Measurements from ENCODE around the gene IFFO2. TPM values are rescaled to one million over a fixed set of nuclear protein-coding genes. Genes with fewer than 3 reads are reported as not detected.
A peak's percentile ranks its signal among the peaks of the same experiment; 100 is the strongest.

IFFO2 gene
- total and polyA plus RNA-seq, 2 of the 13 experiments (the other 11 are each of a cell fraction or from before 2014, with no cell fraction given), result 7.3 to 16.7 TPM

GRCh38 chr1:18957136-18957521 is 653 bp upstream of the IFFO2 start (continued):
- TF ChIP-seq ZNF639 (CRISPR knock-in tag; conservative IDR thresholded peaks at IDR 0.05) (no peak), EEA1 (CRISPR knock-in tag; IDR thresholded peaks at IDR 0.05; ENCODE audit: borderline replicate concordance) (0 out of 2 replicates have a peak, but pooled peaks have one; percentile 50), TSC22D2 (CRISPR knock-in tag; IDR thresholded peaks at IDR 0.05; ENCODE audit: borderline replicate concordance) (no peak), KDM1A (CRISPR knock-in tag; IDR thresholded peaks at IDR 0.05) (no peak), ZKSCAN5 (CRISPR knock-in tag; IDR thresholded peaks at IDR 0.05) (no peak), ZNF839 (CRISPR knock-in tag; IDR thresholded peaks at IDR 0.05; ENCODE audit: borderline replicate concordance) (no peak)

- DNase-seq (ENCODE audit: low spot score), result no peak
- 0% methylated on average over 4 of the region's 90 CpGs for WGBS (ENCODE audit: low lambda C conversion rate)
- Histone ChIP-seq H4K20me1 (ENCODE audit: insufficient read depth, low read length) (peaks cover 19% of the 10 kb centered on the region), H3K9me3 (ENCODE audit: low read length) (no peaks in the 10 kb centered on the region), H3K36me3 (replicated peaks in 1 of 2; ENCODE audit: control insufficient read depth in 1 of 2, insufficient read depth in 2 of 2, low read length in 2 of 2) (no peaks in the 10 kb centered on the region), H3K79me2 (ENCODE audit: insufficient read depth, low read length) (peaks cover 50% of the 10 kb centered on the region), H3K4me1 (ENCODE audit: insufficient read depth, low read length) (peaks cover 75% of the 10 kb centered on the region), H2AFZ (ENCODE audit: low read length) (no peak overlapping the region), H3K27me3 (ENCODE audit: control insufficient read depth in 1 of 2, insufficient read depth in 2 of 2, low read length in 2 of 2) (0 out of 5 replicates have a peak, but pooled peaks cover 0 to 3% of the 10 kb centered on the region in 2 experiments), H3K4me3 (replicated peaks in 1 of 3; ENCODE audit: insufficient read depth in 1 of 3, low read depth in 2 of 3, low read length in 3 of 3) (peak overlapping the region; percentile 82 to 89 (median 82)), H3K9ac (ENCODE audit: insufficient read depth, low read depth, low read length) (peak overlapping the region; percentile 72), H3K27ac (ENCODE audit: extremely low read length, insufficient read depth, low read length) (peak overlapping the region; percentile 47), H3K4me2 (ENCODE audit: low read depth, low read length) (peak overlapping the region; percentile 87)
- no peak for FAIRE-seq
- ChIA-PET CTCF (ENCODE audit: low intra/inter-chr PET ratio, low total read pairs) (no interaction called here), POLR2A (interaction anchor here (1.3 to 6.1 kb wide), 3 partner anchors 19 to 55 kb away, joined by 3 to 37 read pairs (median 4); no protein-coding TSS in a partner anchor)
- intact Hi-C loops (cut with micrococcal nuclease; ENCODE audit: unreplicated experiment), result no loop called here
- peak; percentile 53 for ATAC-seq
- in situ Hi-C loops (cut with HindIII; ENCODE audit: extremely low pct_ligation_motif_present, low pct_unique_long_range_greater_than_20kb), result loop anchor here (5.0 kb wide), 1 partner anchor 52 kb away; no protein-coding TSS in a partner anchor
- BruUV-seq (replicated peaks), result no TSS peak
- no peak for TF ChIP-seq NFE2L1 (CRISPR knock-in tag; IDR thresholded peaks at IDR 0.05; ENCODE audit: borderline replicate concordance)
- no peak for TF ChIP-seq TOPORS (CRISPR knock-in tag; IDR thresholded peaks at IDR 0.05)
- no peak for TF ChIP-seq STAT6 (CRISPR knock-in tag; IDR thresholded peaks at IDR 0.05; ENCODE audit: borderline replicate concordance)
- no peak for TF ChIP-seq ZNF660 (CRISPR knock-in tag; IDR thresholded peaks at IDR 0.05; ENCODE audit: borderline replicate concordance, low read depth)
- TF ChIP-seq RFXAP (CRISPR knock-in tag; IDR thresholded peaks at IDR 0.05; ENCODE audit: borderline replicate concordance), result no peak
- TF ChIP-seq ZFP36L2 (CRISPR knock-in tag; IDR thresholded peaks at IDR 0.05), result no peak
- TF ChIP-seq ATRX (CRISPR knock-in tag; IDR thresholded peaks at IDR 0.05; ENCODE audit: borderline replicate concordance), result no peak
- no peak for TF ChIP-seq KLF13 (CRISPR knock-in tag; IDR thresholded peaks at IDR 0.05)
- no peak for TF ChIP-seq SIN3B (IDR thresholded peaks at IDR 0.05; ENCODE audit: low read length)
- TF ChIP-seq ZNF670 (CRISPR knock-in tag; IDR thresholded peaks at IDR 0.05; ENCODE audit: borderline replicate concordance), result no peak
- 0 out of 2 replicates have a peak, but pooled peaks have one; percentile 26 for TF ChIP-seq HOXA9 (CRISPR knock-in tag; IDR thresholded peaks at IDR 0.05; ENCODE audit: borderline replicate concordance)
- TF ChIP-seq ZNF263 (CRISPR knock-in tag; IDR thresholded peaks at IDR 0.05), result 0 out of 2 replicates have a peak, but pooled peaks have one; percentile 9
- TF ChIP-seq ATF7 (IDR thresholded peaks at IDR 0.05), result no peak
- TF ChIP-seq ATF7 (CRISPR knock-in tag; IDR thresholded peaks at IDR 0.05), result no peak
- TF ChIP-seq BHLHE40 (IDR thresholded peaks at IDR 0.05; ENCODE audit: low read length), result 0 out of 2 replicates have a peak, but pooled peaks have one; percentile 25
Observed at GRCh38 chr1:18955441-18956192, 859 bp downstream of the IFFO2 start.
